ENCODE measurements around the gene SIGLECL1.

DNA sequence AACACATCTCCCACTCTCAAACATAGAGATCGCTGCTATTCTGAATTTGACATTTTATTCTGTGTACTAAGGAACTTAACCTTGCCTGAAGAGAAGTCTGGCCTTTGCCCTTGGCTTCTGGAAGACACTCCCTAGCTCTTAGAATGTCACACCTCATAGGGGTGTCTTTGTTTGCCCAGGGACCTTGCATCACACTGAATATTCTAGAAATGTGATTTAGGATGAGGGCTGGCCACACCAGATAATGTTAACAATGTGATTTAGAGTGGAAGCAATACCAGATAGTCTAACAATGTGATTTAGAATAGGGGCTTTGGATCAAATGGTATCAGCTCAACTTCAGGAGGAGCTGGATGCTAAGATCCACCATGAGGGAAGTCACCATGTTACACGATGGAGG, 6.6 kb downstream of the SIGLECL1 start:
- no peak for TF ChIP-seq POLR2AphosphoS5 (IDR thresholded peaks at IDR 0.05)
- TF ChIP-seq, protein P1, sequence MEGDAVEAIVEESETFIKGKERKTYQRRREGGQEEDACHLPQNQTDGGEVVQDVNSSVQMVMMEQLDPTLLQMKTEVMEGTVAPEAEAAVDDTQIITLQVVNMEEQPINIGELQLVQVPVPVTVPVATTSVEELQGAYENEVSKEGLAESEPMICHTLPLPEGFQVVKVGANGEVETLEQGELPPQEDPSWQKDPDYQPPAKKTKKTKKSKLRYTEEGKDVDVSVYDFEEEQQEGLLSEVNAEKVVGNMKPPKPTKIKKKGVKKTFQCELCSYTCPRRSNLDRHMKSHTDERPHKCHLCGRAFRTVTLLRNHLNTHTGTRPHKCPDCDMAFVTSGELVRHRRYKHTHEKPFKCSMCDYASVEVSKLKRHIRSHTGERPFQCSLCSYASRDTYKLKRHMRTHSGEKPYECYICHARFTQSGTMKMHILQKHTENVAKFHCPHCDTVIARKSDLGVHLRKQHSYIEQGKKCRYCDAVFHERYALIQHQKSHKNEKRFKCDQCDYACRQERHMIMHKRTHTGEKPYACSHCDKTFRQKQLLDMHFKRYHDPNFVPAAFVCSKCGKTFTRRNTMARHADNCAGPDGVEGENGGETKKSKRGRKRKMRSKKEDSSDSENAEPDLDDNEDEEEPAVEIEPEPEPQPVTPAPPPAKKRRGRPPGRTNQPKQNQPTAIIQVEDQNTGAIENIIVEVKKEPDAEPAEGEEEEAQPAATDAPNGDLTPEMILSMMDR (IDR thresholded peaks at IDR 0.05), result no peak
